Heart right ventricle (tissue), 16 donors: ENCODE results near the gene NATD1. TPM values are rescaled to one million over a fixed set of nuclear protein-coding genes. Genes with fewer than 3 reads are reported as not detected.

Experiments used
- ATAC-seq, 8 donors: fragments of 200-7000 bp; cut with Tn5 transposase; one replicate each; pipeline ENCODE4 v1.9.1; 2020; ENCODE audit warnings: mild to moderate bottlenecking in 8 of 8, moderate library complexity in 8 of 8, moderate number of reproducible peaks in 1 of 8
- DNase-seq, 2 donors: peaks; one replicate each; pipeline ENCODE4 v3.0.0-alpha.2; 2020
- H3K27ac ChIP-seq, 10 donors: fragments of 200-600 bp; sonication (generic) in 2 of 10; one replicate each; pipeline versions ENCODE4 v1.5.0 to v1.8.0; 2020 to 2022; ENCODE audit warnings: mild to moderate bottlenecking in 3 of 10
- H3K27me3 ChIP-seq, 7 donors: fragments of 200-600 bp; one replicate each; pipeline ENCODE4 v1.8.0; 2021 to 2022; ENCODE audit warnings: mild to moderate bottlenecking in 2 of 7
- H3K36me3 ChIP-seq, 9 donors: fragments of 200-600 bp; sonication (generic) in 1 of 9; one replicate each; pipeline versions ENCODE4 v1.5.0 to v1.8.0; 2020 to 2022; ENCODE audit warnings: mild to moderate bottlenecking in 2 of 9
- H3K4me1 ChIP-seq, 9 donors: fragments of 200-600 bp; sonication (generic) in 1 of 9; one replicate each; pipeline versions ENCODE4 v1.5.0 to v1.8.0; 2020 to 2022; ENCODE audit warnings: mild to moderate bottlenecking in 4 of 9
- H3K4me3 ChIP-seq, 10 donors: fragments of 200-600 bp; sonication (generic) in 2 of 10; one replicate each; pipeline versions ENCODE4 v1.5.0 to v1.8.0; 2020 to 2022; ENCODE audit warnings: mild to moderate bottlenecking in 7 of 10, moderate library complexity in 2 of 10
- H3K9me3 ChIP-seq, 11 donors: fragments of 200-600 bp in 10 of 11; sonication (generic) in 2 of 11; one replicate each; pipeline versions ENCODE4 v1.5.0 to v1.8.0; 2013 to 2022; ENCODE audit warnings: mild to moderate bottlenecking in 2 of 11, control low read depth in 1 of 11, moderate library complexity in 1 of 11
- WGBS, 2 donors: extraction: QIAGEN DNeasy Blood & Tissue Kit; methylation state at CpG; one replicate each; pipeline ENCODE4 v1.1.7; 2013; ENCODE audit warnings: inconsistent platforms in 1 of 2; 5-methylcytosine and 5-hydroxymethylcytosine counted together
- intact Hi-C, 10 donors: fragments of 100-400 bp; cut with DNase I; formaldehyde crosslinking; loops; one replicate each; pipeline versions ENCODE4 v1.11.1 to v1.14.2; 2022
- polyA plus RNA-seq, 2 donors: library from polyadenylated mRNA; stranded (reverse); fragments of 200-250 nt; gene quantifications; one replicate each; pipeline ENCODE4 v1.2.3, GENCODE V29; 2013
- total RNA-seq, 10 donors: library from RNA; stranded (reverse); fragmentation: NEBNext Ultra II Directional in 3 of 10; extraction: Animal tissue kit (Norgen Biotek cat#: 25700) in 3 of 10; gene quantifications; one replicate each; pipeline versions ENCODE4 v1.2.1 to v1.2.4, GENCODE V29; 2021 to 2023
- TF ChIP-seq, protein P1 (sequence below), 9 donors: fragments of 200-600 bp; sonication (generic) in 2 of 9; IDR thresholded peaks; one replicate each; pipeline versions ENCODE4 v1.5.0 to v1.8.0; 2021 to 2022; ENCODE audit warnings: antibody characterized with exemption in 9 of 9, mild to moderate bottlenecking in 5 of 9, moderate library complexity in 1 of 9
- donor health status: Arrhythmogenic right ventricular cardiomyopathy.
- donor health status: ischemic (EF 13 %, LVEDD 7.1; RV severe dilation, severe dysfunction).
- donor health status: healthy with polysubstance abuse.
- donor health status: DM: no; HTN: yes; CAD: no.
- donor health status: DM: no; HTN: no; CAD: no.
- donor health status: ischemic (EF 25% LVEDD 6.9; RV normal size, moderate dysfunction).
- donor health status: ischemic (EF 25% LVEDD 5.7; RV mildly dilated, moderate dysfunction).
- donor health status: healthy.
- donor health status: DM: yes; HTN: yes; CAD: no.
- donor health status: Ischemic cardiomyopathy.
- donor health status: ischemic (EF 35%, LVEDD 5.7; RV mildly dilated, moderate dysfunction).
- donor health status: nonischemic (EF 11% LVEDD 7.7; RV severe dilation, severe dysfunction).
- donor health status: DM: yes; HTN: yes; CAD: no.
- donor health status: PGD.
- donor health status: ischemic (EF 29% LVEDD 5.4; RV normal size, mild dysfunction).
- donor health status: nonischemic (EF 23%, LVEDD 6.1; RV moderate dilation, normal function).

NATD1 gene
- total and polyA plus RNA-seq, 12 donors = 3.1 to 23.1 (median 18.1) TPM

DNA sequence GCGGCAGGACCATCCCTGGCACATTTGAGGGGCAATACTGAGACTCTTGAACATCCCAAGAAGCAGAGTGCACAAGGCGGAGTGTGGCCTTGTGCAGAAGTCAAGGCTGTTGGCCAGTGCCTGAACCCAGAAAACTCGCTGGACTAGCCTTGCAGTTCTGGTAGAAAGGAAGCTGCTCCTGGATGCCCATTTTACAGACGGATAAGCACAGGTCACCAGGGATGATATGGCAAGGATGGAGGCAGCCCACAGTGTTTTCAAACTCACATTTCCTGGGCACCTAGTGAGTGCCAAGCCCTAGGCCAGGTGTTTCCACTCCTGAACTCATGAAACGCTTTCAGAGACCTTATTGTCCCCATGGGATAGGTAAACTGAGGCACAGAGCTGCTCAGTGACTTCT lies 29.6 kb upstream of the NATD1 start:
- H3K9me3 ChIP-seq = no peaks in the 10 kb centered on the region
- TF ChIP-seq, protein P1, sequence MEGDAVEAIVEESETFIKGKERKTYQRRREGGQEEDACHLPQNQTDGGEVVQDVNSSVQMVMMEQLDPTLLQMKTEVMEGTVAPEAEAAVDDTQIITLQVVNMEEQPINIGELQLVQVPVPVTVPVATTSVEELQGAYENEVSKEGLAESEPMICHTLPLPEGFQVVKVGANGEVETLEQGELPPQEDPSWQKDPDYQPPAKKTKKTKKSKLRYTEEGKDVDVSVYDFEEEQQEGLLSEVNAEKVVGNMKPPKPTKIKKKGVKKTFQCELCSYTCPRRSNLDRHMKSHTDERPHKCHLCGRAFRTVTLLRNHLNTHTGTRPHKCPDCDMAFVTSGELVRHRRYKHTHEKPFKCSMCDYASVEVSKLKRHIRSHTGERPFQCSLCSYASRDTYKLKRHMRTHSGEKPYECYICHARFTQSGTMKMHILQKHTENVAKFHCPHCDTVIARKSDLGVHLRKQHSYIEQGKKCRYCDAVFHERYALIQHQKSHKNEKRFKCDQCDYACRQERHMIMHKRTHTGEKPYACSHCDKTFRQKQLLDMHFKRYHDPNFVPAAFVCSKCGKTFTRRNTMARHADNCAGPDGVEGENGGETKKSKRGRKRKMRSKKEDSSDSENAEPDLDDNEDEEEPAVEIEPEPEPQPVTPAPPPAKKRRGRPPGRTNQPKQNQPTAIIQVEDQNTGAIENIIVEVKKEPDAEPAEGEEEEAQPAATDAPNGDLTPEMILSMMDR (IDR thresholded peaks at IDR 0.05) = no peak
- 83 to 84% methylated on average over 5 of the region's 5 CpGs for WGBS, 2 donors
- no peak overlapping the region for H3K4me3 ChIP-seq
- no peaks in the 10 kb centered on the region for H3K36me3 ChIP-seq
- intact Hi-C loops = loop anchor here in 9 of 10 donors (2.0 to 10.0 kb wide), 8 partner anchors 68 to 238 kb away; partner anchors contain the start of genes DHRS7B (in 4 of the 9), TMEM11 (in 2 of the 9) and USP22 (in 2 of the 9)
- DNase-seq (no peak), ATAC-seq (no peak)
- no peaks in the 10 kb centered on the region for H3K27me3 ChIP-seq
- peaks cover 19 to 69% (median 32%) of the 10 kb centered on the region in 9 donors for H3K4me1 ChIP-seq
- H3K27ac ChIP-seq = peak overlapping the region in 8 of 10 donors; percentile 2 to 98 (median 54)

DNA sequence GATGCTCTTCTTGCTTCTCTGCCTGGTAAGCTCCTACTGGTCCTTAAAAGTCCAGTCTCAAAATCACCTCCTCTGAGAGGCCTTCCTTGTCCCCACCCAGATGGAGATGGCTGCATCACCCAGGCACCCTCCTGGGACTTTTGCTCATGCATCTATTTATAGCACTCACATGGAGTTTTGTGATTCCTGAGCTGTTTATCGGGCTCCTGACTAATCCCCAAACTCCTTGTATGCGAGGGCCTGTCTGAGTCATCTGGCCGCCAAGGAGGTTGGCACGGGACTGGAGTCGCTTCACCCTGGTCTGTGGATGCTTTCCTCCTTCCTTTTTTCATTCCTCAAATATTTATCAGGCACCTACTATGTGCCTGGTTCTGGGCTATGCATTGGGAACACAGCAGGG lies 29.0 kb upstream of the NATD1 start:
- Histone ChIP-seq H3K9me3 (no peaks in the 10 kb centered on the region), H3K36me3 (no peaks in the 10 kb centered on the region), H3K27me3 (no peaks in the 10 kb centered on the region), H3K4me3 (no peak overlapping the region), H3K4me1 (peaks cover 13 to 63% (median 28%) of the 10 kb centered on the region in 9 donors), H3K27ac (peak overlapping the region in 8 of 10 donors; percentile 5 to 98 (median 54))
- ATAC-seq = peak in 2 of 8 donors; percentile 7 to 11
- TF ChIP-seq, protein P1 (IDR thresholded peaks at IDR 0.05) = no peak
- intact Hi-C loops = loop anchor here in 9 of 10 donors (2.0 to 10.0 kb wide), 8 partner anchors 67 to 237 kb away; partner anchors contain the start of genes DHRS7B (in 4 of the 9), TMEM11 (in 2 of the 9) and USP22 (in 2 of the 9)
- DNase-seq = no peak
- WGBS, 2 donors = 50 to 54% methylated on average over 5 of the region's 5 CpGs

DNA sequence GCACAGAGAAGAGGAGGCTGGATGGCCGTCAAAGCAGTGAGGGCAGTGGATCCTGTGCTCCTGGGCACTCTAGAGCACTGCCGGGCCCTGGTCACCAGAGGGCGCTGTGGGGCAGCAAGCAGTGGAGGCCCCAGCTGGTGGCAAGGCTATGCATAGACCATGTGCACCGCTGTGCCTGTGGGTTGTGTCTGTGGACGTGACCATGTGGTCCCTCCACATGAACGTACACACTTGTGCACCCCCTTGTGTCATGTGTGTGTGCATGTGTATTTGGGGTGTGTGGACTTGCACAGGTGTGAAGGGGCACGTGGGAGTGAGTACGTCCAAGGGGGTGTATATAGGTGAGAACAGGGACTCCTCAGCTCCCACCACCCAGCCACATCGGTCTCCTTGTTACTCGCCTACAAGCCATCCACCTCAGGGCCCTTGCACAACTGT lies 26.9 kb upstream of the NATD1 start:
- Histone ChIP-seq H3K9me3 (no peaks in the 10 kb centered on the region), H3K27me3 (no peaks in the 10 kb centered on the region), H3K36me3 (no peaks in the 10 kb centered on the region), H3K27ac (peak overlapping the region in 1 of 10 donors; percentile 57), H3K4me1 (peaks cover 6 to 64% (median 23%) of the 10 kb centered on the region in 9 donors), H3K4me3 (no peak overlapping the region)
- ATAC-seq (peak; percentile 27 to 66 (median 54)), DNase-seq (peak; percentile 86 to 90)
- intact Hi-C loops = loop anchor here in 9 of 10 donors (1.0 to 10.0 kb wide), 9 partner anchors 65 to 235 kb away; partner anchors contain the start of genes DHRS7B (in 4 of the 9), TMEM11 (in 2 of the 9) and USP22 (in 2 of the 9)
- 26% methylated on average over 10 of the region's 10 CpGs for WGBS, 2 donors
- TF ChIP-seq, protein P1 (IDR thresholded peaks at IDR 0.05) = peak; percentile 96 to 99 (median 98)

DNA sequence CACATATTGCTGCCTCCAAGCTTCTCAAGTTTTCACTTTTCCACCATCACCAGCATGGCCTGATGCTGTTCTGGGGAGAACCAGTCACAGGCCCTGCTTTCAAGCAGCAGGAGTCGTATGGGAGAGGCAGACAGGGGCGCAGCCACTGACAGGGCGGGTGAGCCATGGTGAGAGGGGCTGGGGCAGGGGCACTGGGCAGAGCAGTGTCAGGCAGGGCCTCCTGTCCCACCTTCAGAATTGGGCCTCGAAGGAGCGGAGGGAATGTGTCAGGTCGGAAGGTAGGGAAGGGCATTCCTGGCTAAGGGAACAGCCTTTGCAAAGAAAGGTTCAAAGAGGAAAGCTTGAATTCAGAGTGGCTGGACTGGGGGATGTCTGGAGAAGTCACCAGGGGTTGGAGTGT lies 26.4 kb upstream of the NATD1 start:
- WGBS, 2 donors = 80 to 85% methylated on average over 6 of the region's 6 CpGs
- Histone ChIP-seq H3K4me1 (peaks cover 8 to 67% (median 27%) of the 10 kb centered on the region in 9 donors), H3K27me3 (no peaks in the 10 kb centered on the region), H3K9me3 (no peaks in the 10 kb centered on the region), H3K4me3 (no peak overlapping the region), H3K36me3 (no peaks in the 10 kb centered on the region), H3K27ac (peak overlapping the region in 1 of 10 donors; percentile 57)
- DNase-seq (no peak), ATAC-seq (no peak)
- TF ChIP-seq, protein P1 (IDR thresholded peaks at IDR 0.05) = no peak
- intact Hi-C loops = loop anchor here in 7 of 10 donors (2.0 to 10.0 kb wide), 7 partner anchors 33 to 235 kb away; partner anchors contain the start of gene DHRS7B (in 5 of the 7)
